HG03196 (cell line): Measurements from ENCODE around the gene COX4I2.
A peak's percentile ranks its signal among the peaks of the same experiment; 100 is the strongest.
"Not testable (repeated sequence)": the region's sequence is repeated elsewhere in the genome, so short reads cannot be mapped to it uniquely, and the experiment has no call there.

ENCODE experiments used
- ATAC-seq: cut with Tn5 transposase; IDR thresholded peaks from one replicate; pipeline ENCODE4 v1.9.1; 2021; ENCODE audit not compliant: unreplicated experiment

COX4I2 gene

DNA sequence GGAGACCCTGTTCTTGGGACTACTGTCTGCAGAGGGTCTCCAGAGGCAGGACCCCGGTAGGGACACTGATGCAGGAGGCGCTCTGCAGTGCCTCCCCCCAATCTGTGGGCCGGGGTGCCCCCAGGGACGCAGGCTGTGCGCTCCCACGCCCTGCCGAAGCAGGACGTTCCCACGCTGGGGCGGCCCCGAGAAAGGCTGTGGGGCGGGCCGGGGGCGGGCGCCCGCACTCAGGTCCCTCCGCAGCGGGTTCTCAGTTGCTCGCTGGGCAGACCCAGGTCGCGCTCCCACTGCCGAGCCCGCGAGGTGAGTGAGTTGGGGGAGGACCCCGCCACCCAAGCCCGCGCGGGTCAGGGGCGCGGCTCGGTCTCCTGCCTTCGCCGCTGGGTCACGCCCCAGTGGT, at the start of gene COX4I2:
COX4I2 (plus strand) TSS at position 253 of the 400 bp plus-strand sequence. CDS start 1,106 bp downstream, outside the sequence.
- no peak for ATAC-seq

DNA sequence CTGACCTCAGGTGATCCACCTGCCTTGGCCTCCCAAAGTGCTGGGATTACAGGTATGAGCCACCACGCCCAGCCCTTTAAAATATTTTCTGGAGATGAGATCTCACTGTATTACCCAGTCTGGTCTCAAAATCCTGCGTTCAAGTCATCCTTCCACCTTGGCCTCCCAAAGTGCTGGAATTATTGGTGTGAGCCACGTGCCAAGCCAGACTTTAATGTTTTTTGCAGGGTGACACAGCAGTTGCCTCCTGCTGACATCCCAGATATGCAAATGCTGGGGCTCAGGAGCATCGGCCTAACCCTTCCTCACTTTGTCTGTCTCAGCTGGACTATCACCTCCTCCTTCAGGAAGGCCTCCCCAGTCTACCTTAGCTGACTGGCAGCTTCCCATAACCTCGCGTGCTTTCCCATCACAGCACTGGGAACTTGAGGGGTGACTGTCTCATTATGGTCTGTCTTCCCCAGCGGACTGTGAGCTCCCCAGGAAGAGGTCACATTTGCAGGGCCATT, 46.9 kb upstream of the COX4I2 start:
- no peak for ATAC-seq

DNA sequence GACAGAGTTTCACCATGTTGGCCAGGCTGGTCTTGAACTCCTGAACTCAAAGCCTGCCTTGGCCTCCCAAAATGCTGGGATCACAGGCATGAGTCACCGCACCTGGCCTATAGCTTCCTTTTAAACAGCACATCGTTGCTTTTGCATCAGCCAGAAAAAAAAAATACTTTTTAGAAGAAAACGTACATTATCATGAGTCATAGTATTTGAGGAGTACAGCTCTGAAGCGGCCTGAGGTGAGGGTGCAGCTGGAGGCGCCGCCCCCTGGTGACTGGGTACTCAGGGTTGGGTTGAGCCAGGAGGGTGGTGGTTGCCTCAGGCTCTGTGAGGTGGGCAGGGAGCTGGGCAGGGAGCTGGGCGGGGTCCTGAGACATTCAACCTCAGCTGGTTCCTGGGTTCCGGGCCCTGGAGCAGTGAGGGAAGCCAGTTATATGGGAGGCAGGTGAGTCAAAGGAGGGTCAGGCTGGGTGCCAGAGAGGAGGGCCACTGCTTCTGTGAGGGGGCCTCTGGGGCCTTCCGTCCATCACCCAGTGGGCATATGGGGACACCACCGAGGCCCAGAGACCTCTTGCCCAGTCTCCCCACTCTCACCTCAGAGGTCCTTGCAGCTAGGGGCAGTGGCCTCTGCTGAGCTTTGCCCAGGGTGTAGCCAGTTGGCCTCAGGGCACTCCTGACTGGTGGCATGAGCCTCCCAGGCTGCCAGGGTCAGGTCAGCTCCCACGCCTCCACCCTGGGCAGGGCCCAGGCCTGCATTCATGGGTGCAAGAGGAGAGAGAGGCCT, 44.3 kb upstream of the COX4I2 start:
- ATAC-seq: no peak

DNA sequence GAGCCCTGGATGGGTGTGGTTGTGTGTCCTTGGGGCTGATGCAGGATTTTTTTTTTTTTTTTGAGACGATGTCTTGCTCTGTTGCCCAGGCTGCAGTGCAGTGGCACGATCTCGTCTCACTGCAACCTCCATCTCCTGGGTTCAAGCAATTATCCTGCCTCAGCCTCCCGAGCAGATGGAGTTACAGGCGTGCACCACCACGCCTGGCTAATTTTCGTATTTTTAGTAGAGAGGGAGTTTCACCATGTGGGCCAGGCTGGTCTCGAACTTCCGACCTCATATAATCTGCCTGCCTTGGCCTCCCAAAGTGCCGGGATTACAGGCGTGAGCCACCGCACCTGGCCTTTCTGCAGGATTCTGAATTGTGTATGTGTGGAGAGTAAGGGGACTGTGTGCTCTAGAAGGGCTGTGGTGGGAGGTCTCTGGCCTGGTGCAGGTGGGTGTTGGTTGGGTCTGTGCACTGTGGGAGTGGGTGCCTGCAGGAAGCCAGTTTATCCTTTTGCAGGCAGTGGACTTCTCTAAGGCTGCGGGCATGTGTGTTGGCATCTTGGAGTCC, 43.6 kb upstream of the COX4I2 start:
- no peak for ATAC-seq

DNA sequence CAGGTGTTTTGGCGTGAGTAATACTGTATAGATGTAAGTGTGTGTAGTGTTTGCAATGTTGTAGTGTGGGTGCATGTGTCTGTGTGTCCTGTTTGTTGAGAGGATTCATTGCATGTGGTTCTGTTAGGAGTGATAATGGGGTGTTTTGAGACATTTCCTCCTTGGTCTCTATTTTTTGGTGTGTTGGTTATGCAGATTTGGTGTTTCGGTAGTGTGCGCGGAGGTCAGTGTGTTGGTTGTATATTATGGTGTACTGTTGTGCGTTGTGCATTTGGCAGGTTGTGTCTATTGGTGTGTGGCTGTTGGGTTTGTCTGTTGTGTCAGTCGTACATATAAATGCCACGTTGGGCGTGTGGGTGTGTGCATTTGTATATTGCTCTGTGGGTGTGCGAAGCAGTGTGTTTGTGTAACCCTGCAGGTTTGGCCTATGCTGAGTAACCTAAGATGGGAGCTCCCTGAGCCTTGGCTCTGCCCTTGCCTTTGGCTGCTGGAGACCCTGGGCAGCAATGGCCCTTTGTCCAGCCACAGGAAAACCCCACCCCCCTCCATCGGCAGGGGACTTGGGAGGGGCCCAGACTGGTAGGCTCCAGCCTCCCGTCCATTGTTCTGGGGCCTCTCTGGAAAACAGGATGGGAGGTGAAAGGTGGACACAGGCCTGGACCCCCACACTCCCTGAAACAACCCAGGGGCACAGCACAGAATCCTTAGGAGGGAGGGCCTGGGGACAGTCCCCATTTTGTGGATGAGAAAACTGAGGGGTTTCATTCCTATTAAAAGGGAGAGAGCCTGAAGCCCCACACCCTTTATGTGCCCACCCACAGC, 42.9 kb upstream of the COX4I2 start:
- ATAC-seq: no peak

DNA sequence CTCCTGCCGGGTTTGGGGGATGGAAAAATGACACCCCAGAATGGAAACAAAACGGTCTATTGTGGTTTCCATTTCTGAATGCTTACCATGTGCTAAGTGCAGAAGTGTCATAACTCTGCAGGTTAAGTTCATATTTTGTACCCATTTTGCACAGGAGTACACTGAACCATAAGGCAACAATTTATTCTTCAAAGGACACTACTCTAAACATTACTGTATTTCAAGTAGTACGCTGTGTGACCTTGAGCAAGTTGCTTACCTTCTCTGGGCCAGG, 42.4 kb upstream of the COX4I2 start:
- no peak for ATAC-seq

DNA sequence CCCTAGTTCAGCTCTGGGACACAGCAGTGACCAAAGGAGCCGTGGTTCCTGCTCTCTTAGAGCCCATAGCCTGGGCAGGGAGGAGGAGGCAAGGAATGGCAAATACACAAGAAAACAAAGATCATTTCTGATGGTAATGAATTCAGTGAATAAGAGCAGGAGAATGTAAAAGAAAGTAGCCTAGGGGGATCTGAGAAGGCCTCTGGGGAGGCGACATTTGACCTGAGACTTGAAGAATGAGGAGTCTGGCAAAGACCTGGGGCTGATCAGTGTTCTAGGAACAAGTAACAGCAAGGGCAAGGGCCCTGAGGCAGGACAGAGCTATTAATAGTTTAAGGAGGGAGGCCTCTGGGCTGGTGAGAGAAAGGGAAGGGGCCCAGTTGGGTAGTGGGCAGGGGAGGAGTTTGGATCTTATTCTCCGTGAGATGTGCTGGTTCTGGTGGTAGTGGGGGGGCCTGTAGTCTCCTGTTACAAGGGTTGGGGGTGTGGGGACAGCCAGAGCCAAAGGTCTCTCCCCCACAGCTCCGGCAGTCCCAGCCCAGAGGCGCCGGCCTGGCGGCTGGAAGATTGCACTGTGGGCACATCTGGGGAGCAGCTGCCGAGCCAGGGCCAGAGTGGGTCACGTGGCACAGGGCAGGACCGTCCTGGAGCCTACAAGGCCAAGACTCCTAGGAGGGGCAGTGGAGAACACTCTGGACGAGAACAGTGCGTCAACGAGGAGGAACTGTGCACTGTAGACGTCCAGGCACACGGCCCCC, 41.9 kb upstream of the COX4I2 start:
- no peak for ATAC-seq

DNA sequence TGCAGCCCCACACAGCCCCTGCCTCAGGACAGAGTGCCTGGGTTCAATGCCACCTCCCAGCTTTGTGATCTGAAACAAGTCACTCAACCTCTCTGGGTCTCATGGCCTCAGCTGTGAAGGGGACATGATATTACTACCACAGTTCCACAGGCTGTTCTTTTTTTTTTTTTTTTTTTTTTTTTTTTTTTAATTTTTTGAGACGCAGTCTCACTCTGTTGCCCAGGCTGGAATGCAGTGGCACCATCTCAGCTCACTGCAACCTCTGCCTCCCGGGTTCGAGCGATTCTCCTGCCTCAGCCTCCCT, 41.3 kb upstream of the COX4I2 start:
- ATAC-seq: not testable (repeated sequence)

DNA sequence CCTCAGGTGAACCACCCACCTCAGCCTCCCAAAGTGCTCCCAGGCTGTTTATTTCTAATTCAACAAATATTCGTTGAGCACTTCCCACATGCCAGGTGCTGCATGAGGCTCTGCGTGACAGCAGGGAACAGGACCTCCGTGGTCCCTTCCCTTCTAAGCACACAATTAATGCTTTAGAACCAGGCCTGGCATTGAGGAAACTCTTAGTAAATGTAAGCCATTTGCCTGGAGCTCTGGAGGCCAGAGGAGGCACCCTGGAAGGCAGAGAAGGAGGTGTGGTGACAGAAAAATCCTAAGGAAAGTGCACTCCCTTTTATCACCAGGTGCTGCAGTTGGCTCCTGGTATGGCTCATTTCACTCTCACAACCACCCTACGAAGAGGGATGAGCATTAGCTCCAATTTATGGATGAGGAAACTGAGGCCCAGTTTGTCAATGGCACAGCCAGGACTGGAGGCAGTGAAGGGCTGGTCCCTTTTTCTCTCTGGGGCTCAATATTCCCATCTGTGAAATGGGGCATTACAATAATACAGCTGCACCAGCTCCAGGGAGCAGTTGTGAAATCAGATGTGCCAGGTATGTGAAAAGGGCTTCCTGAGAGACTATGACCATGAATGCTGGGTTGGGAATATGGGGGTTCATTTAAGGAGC, 40.8 kb upstream of the COX4I2 start:
- no peak for ATAC-seq

DNA sequence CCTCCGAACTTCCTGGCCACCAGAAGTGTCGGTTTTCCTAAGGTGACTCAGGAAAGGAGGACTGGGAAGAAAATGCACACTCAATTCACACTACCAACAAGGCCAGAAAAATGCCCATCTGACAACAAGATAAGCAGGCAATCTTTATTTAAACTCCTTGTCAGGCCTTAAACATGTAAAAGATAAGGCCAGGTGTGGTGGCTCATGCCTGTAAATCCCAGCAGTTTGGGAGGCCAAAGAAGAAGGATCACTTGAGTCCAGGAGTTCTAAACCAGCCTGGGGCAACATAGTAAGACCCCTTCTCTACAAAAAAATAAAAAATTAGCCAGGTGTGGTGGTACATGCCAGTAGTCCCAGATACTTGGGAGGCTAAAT, 40.2 kb upstream of the COX4I2 start:
- ATAC-seq: no peak

DNA sequence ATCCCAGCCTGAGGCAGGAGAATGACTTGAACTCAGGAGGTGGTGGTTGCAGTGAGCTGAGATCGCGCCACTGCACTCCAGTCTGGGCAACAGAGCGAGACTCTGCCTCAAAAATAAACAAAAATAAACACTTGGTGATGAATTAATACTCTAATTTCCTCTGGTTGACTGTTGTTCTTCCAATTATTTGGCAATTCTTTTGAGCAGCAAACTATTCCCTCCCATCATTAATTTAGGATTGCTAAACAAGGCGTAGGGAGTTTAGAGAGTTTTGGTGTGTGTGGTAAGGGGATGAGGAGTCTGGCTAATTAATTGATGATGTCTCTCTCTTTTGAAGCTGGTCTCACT, 35.3 kb upstream of the COX4I2 start:
- ATAC-seq: no peak

DNA sequence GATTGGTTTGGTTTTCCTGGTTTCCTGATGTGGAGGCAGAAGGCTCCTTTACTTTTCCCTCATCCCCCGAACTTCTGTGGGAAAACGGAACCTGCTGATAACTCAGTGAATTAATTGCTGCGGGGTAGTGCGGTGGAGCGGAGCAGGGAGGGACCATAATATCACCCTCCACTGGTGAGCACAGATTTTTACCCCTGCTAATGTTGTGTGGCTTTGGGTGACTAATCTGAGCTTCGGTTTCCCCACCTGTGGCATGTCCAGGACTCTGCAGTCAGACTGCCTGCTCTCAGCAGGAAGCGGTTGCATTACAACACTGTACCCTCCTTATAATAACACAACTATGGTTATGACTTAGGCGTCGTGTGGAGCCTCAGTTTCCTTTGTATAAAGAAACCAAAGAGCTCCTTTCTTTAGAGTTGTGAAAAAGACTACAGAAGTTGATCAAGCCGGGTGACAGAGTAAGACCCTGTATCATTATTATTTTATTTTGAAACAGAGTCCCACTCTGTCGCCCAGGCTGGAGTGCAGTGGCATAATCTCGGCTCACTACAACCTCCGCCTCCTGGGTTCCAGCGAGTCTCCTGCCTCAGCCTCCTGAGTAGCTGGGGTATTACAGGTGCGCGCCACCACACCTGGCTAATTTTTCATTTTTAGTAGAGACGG, 34.8 kb upstream of the COX4I2 start:
- no peak for ATAC-seq

DNA sequence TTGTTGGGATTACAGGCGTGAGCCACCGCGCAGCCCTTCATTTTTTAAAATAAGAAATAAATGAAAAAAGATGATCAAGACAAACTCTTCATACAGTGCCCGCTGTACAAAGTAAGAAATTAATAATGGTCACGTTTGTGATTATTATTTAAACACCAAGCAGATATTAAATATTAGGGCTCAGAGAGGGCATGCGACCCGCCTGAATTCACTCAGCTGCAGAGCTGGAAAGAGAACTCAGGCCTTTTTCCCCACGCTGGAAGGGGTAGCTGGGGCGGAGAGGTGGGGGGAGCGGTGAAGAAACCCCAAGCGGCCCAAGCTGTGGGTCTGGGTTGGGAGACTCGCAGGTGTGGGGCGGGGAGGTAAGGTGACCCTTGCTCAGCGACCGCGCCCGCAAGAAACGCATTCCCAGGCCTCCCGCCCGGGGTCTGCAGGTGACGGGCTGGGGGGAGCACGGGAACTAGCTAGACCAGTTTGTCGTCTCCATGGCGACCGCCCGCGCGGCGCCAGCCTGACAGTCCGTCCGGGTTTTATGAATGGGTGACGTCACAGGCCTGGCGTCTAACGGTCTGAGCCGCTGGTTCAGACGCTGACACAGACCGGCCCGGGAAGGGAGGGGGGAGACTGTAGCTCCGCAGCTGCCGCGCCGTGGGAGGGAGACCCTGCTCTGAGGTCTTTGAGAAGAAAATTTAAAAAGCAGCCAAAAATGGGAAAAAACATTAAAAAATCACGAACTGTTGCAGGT, 33.7 kb upstream of the COX4I2 start:
- peak; percentile 34 for ATAC-seq

DNA sequence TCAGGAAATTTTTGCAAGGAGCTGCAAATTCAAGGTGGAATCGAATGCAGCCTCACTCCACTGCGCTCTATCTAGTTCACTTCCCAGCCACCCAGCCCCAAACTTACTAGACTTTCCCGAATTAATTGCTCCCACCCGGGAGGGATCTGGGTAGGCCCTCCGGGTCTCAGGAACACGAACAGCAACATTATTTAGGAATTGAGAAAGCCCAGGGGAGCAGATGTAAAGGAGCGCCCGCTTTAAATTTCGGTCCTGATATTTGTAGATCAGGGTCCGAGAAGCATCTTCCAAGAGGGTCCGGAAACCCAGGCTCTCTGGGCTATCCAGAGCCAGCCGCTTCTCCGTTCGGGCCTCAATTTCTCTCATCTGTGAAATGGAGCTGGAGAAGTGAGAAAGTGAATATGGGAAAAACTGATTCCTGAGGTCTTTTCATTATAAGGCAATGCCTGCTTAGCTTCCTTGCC, 33.1 kb upstream of the COX4I2 start:
- ATAC-seq: no peak

DNA sequence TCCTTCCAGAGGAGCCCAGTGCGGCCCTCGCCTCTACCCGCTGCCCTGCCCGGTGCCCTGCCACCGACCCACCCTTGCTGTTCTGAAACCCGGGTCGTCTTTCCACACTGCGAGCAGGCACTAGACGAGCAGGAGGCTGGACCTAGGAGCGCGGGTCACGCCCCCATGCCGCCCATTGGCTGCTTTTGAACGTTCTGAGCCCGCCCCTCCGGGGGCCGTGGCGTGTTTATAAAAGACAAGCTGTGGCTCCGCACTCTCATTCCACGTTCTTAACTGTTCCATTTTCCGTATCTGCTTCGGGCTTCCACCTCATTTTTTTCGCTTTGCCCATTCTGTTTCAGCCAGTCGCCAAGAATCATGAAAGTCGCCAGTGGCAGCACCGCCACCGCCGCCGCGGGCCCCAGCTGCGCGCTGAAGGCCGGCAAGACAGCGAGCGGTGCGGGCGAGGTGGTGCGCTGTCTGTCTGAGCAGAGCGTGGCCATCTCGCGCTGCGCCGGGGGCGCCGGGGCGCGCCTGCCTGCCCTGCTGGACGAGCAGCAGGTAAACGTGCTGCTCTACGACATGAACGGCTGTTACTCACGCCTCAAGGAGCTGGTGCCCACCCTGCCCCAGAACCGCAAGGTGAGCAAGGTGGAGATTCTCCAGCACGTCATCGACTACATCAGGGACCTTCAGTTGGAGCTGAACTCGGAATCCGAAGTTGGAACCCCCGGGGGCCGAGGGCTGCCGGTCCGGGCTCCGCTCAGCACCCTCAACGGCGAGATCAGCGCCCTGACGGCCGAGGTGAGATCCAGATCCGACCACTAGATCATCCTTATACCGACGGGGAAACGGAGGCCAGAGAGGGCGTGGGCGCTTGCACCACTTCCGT, 32.4 kb upstream of the COX4I2 start, which contains the start of gene ID1:
ID1 (plus strand) TSS at position 259 of the 871 bp plus-strand sequence; CDS start at position 358, 99 bp downstream.
- peak; percentile 78 for ATAC-seq

DNA sequence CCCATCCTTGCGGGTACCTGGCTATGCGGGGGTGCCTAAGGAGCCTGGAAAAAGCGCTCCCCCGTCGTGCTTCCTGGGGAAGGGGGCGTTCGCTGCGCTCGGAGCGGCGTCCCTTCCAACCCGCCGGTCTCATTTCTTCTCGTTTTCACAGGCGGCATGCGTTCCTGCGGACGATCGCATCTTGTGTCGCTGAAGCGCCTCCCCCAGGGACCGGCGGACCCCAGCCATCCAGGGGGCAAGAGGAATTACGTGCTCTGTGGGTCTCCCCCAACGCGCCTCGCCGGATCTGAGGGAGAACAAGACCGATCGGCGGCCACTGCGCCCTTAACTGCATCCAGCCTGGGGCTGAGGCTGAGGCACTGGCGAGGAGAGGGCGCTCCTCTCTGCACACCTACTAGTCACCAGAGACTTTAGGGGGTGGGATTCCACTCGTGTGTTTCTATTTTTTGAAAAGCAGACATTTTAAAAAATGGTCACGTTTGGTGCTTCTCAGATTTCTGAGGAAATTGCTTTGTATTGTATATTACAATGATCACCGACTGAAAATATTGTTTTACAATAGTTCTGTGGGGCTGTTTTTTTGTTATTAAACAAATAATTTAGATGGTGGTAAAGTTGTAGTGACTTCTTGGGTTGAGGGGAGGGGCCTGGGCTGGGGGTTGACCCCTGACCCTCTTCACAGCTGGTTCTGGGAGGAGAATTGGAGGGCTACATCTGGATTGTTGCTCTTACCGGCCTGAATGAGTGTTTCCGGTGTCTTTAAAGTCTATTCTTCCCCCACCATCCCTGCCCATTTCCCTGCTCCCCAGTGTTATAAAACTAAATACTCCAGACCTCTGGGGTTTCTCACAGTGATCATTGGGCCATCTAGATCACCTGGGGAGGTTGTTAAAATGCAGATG, 31.6 kb upstream of the COX4I2 start:
- no peak for ATAC-seq

DNA sequence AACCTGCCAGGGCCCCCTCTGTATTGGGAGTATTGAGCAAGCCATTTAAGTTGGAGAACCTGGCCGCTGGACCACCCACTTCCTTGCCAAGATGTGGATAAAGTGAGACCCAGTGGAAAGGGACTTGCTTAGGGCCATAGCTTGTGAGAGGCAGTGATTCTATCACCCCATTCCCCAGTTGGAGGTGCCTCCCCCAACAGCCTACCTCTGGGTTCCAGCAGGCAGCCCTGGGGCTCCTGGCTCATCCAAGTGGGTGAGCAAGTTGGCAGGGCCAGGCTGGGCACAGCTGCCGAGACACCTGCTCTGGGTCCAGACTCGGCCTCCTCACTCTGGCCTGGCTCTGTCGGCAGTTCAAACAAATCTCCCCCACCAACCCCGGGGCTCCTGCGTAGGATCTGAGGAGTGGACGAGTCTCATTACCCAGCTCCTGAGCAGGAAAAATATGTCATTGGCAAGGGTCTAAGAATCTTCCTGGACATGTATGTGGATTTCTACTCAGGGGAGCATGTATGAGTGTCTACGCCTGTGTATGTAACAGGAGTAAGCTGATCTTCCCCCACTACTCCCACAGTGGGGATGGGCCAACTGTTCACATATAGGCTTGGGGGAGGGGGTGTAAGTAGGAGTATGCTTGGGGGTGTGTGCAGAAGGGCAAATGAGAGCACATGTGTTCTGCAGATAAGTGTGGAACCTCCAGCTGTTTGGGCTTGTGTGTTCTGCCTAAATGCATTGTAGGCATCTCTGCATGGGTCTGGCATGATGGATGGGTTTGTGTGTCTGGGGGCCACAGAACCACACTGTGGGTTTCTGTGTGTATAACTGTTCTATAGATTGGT, 30.7 kb upstream of the COX4I2 start:
- ATAC-seq: no peak
